ENCODE data around the gene CREB1. TPM values are rescaled to one million over a fixed set of nuclear protein-coding genes. Genes with fewer than 3 reads are reported as not detected.

The CREB1 gene
- total and polyA plus RNA-seq, 2 donors (not counting 3 experiments of a cell fraction or from before 2014, with no cell fraction given): 31.0 to 71.1 TPM

DNA sequence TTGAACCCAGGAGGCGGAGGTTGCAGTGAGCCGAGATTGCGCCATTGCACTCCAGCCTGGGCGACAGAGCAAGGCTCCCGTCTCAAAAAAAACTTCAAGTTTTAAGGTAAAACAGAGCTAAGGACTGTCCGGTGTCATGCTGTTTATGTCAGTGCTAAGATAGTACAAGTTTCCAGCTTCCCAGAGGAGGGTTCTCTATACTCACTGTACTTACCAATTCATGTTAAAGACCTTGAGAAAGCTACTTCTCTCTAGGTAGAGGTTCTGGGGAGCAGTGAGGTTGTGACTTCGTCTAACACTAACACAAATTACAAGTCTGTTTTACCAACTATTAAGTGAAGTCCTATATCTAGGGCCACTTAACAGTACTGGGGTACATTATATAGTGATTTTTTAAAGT lies 76.6 kb downstream of the CREB1 start:
- Histone ChIP-seq H3K36me3 (ENCODE audit: control insufficient read depth in 2 of 2, extremely low read depth in 1 of 2, insufficient read depth in 2 of 2, low read length in 2 of 2) (no peaks in the 10 kb centered on the region), H3K79me2 (ENCODE audit: control insufficient read depth, insufficient read depth, low read length) (no peaks in the 10 kb centered on the region), H3K27ac (ENCODE audit: insufficient read depth, low read depth, low read length) (no peak overlapping the region), H2AFZ (ENCODE audit: low read depth, low read length) (no peak overlapping the region), H3K9ac (replicated peaks; ENCODE audit: extremely low read depth, insufficient read depth, low read length) (no peak overlapping the region), H3K9me3 (replicated peaks; ENCODE audit: control insufficient read depth, insufficient read depth, low read length) (no peaks in the 10 kb centered on the region), H4K20me1 (replicated peaks; ENCODE audit: control insufficient read depth, extremely low read depth, insufficient read depth, low read length) (no peaks in the 10 kb centered on the region), H3K4me2 (ENCODE audit: insufficient read depth, low read length) (no peak overlapping the region), H3K4me1 (ENCODE audit: control insufficient read depth, extremely low read depth, insufficient read depth, low read length) (no peaks in the 10 kb centered on the region), H3K9me1 (replicated peaks; ENCODE audit: control insufficient read depth, extremely low read depth, insufficient read depth, low read length) (no peaks in the 10 kb centered on the region), H3K4me3 (replicated peaks in 1 of 3; ENCODE audit: insufficient read depth in 1 of 3, low read depth in 1 of 3, low read length in 3 of 3) (no peak overlapping the region), H3K27me3 (ENCODE audit: control insufficient read depth in 2 of 2, insufficient read depth in 2 of 2, low read length in 2 of 2) (no peaks in the 10 kb centered on the region)
- no peak for FAIRE-seq
- intact Hi-C loops (cut with micrococcal nuclease): no loop called here
- dilution Hi-C loops (cut with MboI; ENCODE audit: extremely low pct_ligation_motif_present, low sequenced_read_pairs): no loop called here
- no peak for TF ChIP-seq MYC (IDR thresholded peaks at IDR 0.05; ENCODE audit: low read depth, low read length)
- TF ChIP-seq FOS (IDR thresholded peaks at IDR 0.05; ENCODE audit: borderline replicate concordance, insufficient read depth, low read length): no peak
- no peak for TF ChIP-seq JUN (IDR thresholded peaks at IDR 0.05; ENCODE audit: borderline replicate concordance, insufficient read depth, insufficient read length, low read depth)
- no peak for TF ChIP-seq GATA2 (IDR thresholded peaks at IDR 0.05; ENCODE audit: insufficient read depth, insufficient read length, low read depth, low read length)
- no peak for TF ChIP-seq POLR2AphosphoS5 (IDR thresholded peaks at IDR 0.05; ENCODE audit: insufficient read depth, low read depth, low read length)
- TF ChIP-seq POLR2A (IDR thresholded peaks at IDR 0.05; ENCODE audit: low read depth, low read length): no peak
- TF ChIP-seq, protein P1, sequence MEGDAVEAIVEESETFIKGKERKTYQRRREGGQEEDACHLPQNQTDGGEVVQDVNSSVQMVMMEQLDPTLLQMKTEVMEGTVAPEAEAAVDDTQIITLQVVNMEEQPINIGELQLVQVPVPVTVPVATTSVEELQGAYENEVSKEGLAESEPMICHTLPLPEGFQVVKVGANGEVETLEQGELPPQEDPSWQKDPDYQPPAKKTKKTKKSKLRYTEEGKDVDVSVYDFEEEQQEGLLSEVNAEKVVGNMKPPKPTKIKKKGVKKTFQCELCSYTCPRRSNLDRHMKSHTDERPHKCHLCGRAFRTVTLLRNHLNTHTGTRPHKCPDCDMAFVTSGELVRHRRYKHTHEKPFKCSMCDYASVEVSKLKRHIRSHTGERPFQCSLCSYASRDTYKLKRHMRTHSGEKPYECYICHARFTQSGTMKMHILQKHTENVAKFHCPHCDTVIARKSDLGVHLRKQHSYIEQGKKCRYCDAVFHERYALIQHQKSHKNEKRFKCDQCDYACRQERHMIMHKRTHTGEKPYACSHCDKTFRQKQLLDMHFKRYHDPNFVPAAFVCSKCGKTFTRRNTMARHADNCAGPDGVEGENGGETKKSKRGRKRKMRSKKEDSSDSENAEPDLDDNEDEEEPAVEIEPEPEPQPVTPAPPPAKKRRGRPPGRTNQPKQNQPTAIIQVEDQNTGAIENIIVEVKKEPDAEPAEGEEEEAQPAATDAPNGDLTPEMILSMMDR (IDR thresholded peaks at IDR 0.05; ENCODE audit: extremely low read depth in 1 of 2, insufficient read depth in 1 of 2, low read depth in 1 of 2, low read length in 2 of 2): no peak
- TF ChIP-seq, protein P2, sequence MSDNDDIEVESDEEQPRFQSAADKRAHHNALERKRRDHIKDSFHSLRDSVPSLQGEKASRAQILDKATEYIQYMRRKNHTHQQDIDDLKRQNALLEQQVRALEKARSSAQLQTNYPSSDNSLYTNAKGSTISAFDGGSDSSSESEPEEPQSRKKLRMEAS (IDR thresholded peaks at IDR 0.05; ENCODE audit: insufficient read depth, insufficient read length): no peak
- TF ChIP-seq EZH2 (IDR thresholded peaks at IDR 0.05; ENCODE audit: borderline replicate concordance, low read depth, low read length, severe bottlenecking): no peak
- ChIA-PET POLR2A (no interaction called here), CTCF (interaction anchor here (1.1 kb wide), 1 partner anchor 11 kb away, joined by 4 read pairs; no protein-coding TSS in a partner anchor)
- no TSS peak for BruUV-seq (replicated peaks)
- no peak for DNase-seq (ENCODE audit: low read depth, low spot score)
